RWPE1 (cell line): Measurements from ENCODE around the gene BEST1.

Experiments used
- CTCF ChIA-PET: fragments of 350-600 bp; sonication (Branson Sonifier 250); formaldehyde crosslinking; extraction: SDS; loops from one replicate; lab custom pipeline; 2021; lab: Yijun Ruan, JAX
- POLR2A ChIA-PET: fragments of 400-600 bp; formaldehyde crosslinking; extraction: SDS; loops from one replicate; lab custom pipeline; 2020; ENCODE audit warnings: antibody characterized with exemption; ENCODE audit not compliant: low non-redundant PET; lab: Yijun Ruan, JAX
- DNase-seq: peaks from one replicate; pipeline ENCODE4 v3.0.0; 2012; ENCODE audit warnings: low spot score
- H3K27ac ChIP-seq: fragments of 450-650 bp; 2 replicates; pipeline ENCODE4 v1.5.1; 2017
- CTCF ChIP-seq: fragments of 450-650 bp; conservative IDR thresholded peaks from 2 replicates; pipeline ENCODE4 v1.5.1; 2017; ENCODE audit warnings: low read depth, mild to moderate bottlenecking

BEST1 gene

DNA sequence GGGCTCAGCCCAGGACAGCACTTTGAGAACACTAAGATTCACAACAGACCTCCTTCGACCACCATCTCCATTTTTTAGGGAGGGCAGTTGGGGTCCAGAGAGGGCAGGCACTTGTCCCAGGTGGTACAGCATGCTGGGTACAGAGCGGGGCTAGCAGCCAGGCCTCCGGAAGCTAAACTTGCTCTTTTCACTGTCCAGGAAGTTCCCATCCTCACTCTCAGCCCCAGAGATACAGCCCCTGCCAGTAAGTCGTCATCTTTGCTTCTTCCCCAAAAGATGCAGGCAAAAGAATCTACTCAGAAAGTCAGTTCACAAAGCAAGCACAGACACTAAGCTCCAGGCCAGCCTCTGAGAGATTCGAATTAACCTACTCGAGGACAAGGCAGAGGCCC lies 26.1 kb upstream of the BEST1 start:
- ChIA-PET CTCF (interaction anchor here (0.8 to 1.5 kb wide), 3 partner anchors 19 to 23 kb away, joined by 3 to 5 read pairs (median 3); no protein-coding TSS in a partner anchor), POLR2A (no interaction called here)
- no peak for TF ChIP-seq CTCF
- no peak overlapping the region for H3K27ac ChIP-seq
- no peak for DNase-seq

- no peak for DNase-seq
- ChIA-PET POLR2A (interaction anchor here (0.6 kb wide), 1 partner anchor 17 kb away, joined by 3 read pairs; no protein-coding TSS in a partner anchor), CTCF (no interaction called here)
- H3K27ac ChIP-seq = no peak overlapping the region
- TF ChIP-seq CTCF = no peak
Measured at GRCh38 chr11:61925736-61926135, 24.4 kb upstream of the BEST1 start.

GRCh38 chr11:61926235-61926634 lies 23.9 kb upstream of the BEST1 start:
- DNase-seq = no peak
- CTCF ChIA-PET = no interaction called here
- H3K27ac ChIP-seq = no peak overlapping the region
- no peak for TF ChIP-seq CTCF
- POLR2A ChIA-PET = no interaction called here

DNA sequence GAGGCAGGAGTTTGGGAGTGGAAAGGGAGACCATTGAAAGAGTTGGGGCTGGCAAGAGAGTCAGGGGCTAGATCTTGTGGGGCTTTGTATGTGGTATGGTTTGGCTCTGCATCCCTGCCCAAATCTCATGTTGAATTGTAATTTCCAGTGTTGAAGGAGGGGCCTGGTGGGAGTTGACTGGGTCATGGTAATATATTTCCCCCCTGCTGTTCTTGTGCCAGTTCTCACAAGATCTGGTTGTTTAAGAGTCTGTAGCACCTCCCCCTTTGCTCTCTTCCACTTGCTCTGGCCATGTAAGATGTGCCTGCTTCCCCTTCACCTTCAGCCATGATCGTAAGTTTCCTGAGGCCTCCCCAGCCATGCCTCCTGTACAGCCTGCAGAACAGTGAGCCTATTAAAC lies 22.6 kb upstream of the BEST1 start:
- ChIA-PET POLR2A (no interaction called here), CTCF (interaction anchor here (1.1 kb wide), 1 partner anchor 181 kb away, joined by 3 read pairs; no protein-coding TSS in a partner anchor)
- no peak for TF ChIP-seq CTCF
- no peak for DNase-seq
- H3K27ac ChIP-seq = no peak overlapping the region

DNA sequence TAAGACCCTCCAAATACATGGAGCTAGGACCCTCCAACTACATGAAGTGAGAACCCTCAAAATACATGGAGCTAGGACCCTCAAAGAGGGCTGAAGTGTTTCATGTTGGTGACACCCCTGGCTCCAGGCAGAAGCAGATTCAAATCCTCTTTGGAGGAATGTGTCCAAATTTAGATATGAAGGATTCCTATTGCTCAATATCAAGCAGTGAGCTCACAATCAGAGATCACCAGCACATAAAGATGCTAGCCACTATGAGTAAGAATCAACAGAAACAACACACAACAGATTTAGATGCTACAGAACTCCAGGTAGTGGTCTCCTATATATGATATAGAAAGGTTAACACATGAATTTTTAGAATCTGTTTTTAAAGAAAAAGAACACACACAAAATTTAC lies 21.5 kb upstream of the BEST1 start:
- POLR2A ChIA-PET = no interaction called here
- TF ChIP-seq CTCF = no peak
- CTCF ChIA-PET = interaction anchor here (0.6 to 1.1 kb wide), 2 partner anchors 180 to 482 kb away, joined by 3 to 4 read pairs; no protein-coding TSS in a partner anchor
- H3K27ac ChIP-seq = no peak overlapping the region
- DNase-seq = no peak

GRCh38 chr11:61930933-61931332 lies 19.2 kb upstream of the BEST1 start:
- no peak for TF ChIP-seq CTCF
- no peak overlapping the region for H3K27ac ChIP-seq
- ChIA-PET POLR2A (no interaction called here), CTCF (interaction anchor here (0.6 to 1.6 kb wide), 3 partner anchors 17 to 530 kb away, joined by 3 to 5 read pairs (median 4); no protein-coding TSS in a partner anchor)
- DNase-seq = no peak

DNA sequence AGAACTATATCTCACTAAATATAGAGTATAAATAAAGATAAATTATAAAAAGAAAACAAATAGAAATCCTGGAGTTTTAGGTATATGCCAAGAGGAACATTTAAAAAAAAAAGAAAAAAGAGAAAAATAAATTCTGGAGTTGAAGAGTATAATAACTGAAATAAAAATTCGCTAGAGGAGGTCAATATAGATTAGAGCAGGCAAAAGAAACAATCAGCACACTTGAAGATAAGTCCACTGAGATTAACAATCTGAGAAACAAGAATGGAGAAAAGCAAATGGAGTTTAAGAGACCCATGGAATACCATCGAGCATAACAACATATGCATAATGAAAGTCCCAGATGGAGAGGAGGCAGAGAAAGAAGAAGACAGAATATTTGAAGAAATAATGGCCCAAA lies 14.3 kb upstream of the BEST1 start:
- no peak for DNase-seq
- no peak for TF ChIP-seq CTCF
- H3K27ac ChIP-seq = no peak overlapping the region
- POLR2A ChIA-PET = no interaction called here
- CTCF ChIA-PET = interaction anchor here (1.2 to 3.3 kb wide), 2 partner anchors 12 to 37 kb away, joined by 7 to 9 read pairs; no protein-coding TSS in a partner anchor
